Esophagus muscularis mucosa (tissue), 3 donors: Measurements from ENCODE around the gene NARS2.

Experiments used
- POLR2A ChIP-seq: fragments of 450-650 bp; IDR thresholded peaks from one replicate; pipeline ENCODE4 v1.6.1; 2017; ENCODE audit warnings: antibody characterized with exemption, moderate library complexity, mild to moderate bottlenecking, low read depth
- POLR2AphosphoS5 ChIP-seq, 2 donors: sonication (generic); formaldehyde crosslinking; IDR thresholded peaks; one replicate each; pipeline ENCODE4 v1.6.1; 2017; ENCODE audit warnings: antibody characterized with exemption in 2 of 2
- TF ChIP-seq, protein P1 (sequence below), 3 experiments: fragments of 200-600 bp in 2 of 3; fragments of 450-650 bp in 1 of 3; sonication (generic) in 2 of 3; IDR thresholded peaks; one replicate each; pipeline ENCODE4 v1.5.1; 2017 to 2019; ENCODE audit warnings: antibody characterized with exemption in 3 of 3, mild to moderate bottlenecking in 2 of 3, moderate library complexity in 1 of 3

DNA sequence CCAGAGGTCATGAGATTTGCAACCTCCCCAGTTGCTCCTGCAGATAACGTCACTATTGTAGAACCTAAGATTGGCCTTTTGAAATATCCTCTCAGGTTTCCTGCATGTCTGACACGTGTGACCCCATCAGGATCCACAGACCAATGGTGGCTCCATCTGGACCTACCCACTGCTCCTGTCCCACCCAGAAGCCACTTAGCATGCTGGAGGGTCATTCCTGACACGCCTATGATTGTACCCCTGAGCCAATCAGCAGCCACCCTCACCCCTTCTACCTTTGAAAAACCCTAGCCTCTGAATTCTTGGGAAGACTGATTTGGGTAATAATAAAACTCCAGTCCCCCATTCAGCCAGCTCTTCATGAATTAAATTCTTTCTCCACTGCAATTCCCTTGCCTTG is 20.1 kb upstream of the NARS2 start:
- TF ChIP-seq, protein P1, sequence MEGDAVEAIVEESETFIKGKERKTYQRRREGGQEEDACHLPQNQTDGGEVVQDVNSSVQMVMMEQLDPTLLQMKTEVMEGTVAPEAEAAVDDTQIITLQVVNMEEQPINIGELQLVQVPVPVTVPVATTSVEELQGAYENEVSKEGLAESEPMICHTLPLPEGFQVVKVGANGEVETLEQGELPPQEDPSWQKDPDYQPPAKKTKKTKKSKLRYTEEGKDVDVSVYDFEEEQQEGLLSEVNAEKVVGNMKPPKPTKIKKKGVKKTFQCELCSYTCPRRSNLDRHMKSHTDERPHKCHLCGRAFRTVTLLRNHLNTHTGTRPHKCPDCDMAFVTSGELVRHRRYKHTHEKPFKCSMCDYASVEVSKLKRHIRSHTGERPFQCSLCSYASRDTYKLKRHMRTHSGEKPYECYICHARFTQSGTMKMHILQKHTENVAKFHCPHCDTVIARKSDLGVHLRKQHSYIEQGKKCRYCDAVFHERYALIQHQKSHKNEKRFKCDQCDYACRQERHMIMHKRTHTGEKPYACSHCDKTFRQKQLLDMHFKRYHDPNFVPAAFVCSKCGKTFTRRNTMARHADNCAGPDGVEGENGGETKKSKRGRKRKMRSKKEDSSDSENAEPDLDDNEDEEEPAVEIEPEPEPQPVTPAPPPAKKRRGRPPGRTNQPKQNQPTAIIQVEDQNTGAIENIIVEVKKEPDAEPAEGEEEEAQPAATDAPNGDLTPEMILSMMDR (IDR thresholded peaks at IDR 0.05): no peak
- TF ChIP-seq POLR2AphosphoS5 (IDR thresholded peaks at IDR 0.05) (no peak), POLR2A (no peak)
